ENCODE data around the gene PTGIS.

GRCh38 chr20:49519777-49520359, 48.1 kb downstream of the PTGIS start:
- no peak for TF ChIP-seq POLR2AphosphoS5 (IDR thresholded peaks at IDR 0.05; ENCODE audit: low read depth, low read length)
- no peak for TF ChIP-seq POLR2A (IDR thresholded peaks at IDR 0.05; ENCODE audit: low read depth, low read length)
- TF ChIP-seq TAF1 (IDR thresholded peaks at IDR 0.05; ENCODE audit: borderline replicate concordance, low read depth, low read length): no peak
